ENCODE measurements around the gene LDLRAD4. TPM values are rescaled to one million over a fixed set of nuclear protein-coding genes. Genes with fewer than 3 reads are reported as not detected.

LDLRAD4 gene
- polyA plus RNA-seq, 3 donors from 2014 or later: 4.8 to 11.3 (median 9.6) TPM

- DNase-seq: no peak
- no peak overlapping the region for H3K27ac Mint-ChIP-seq
- H3K4me3 Mint-ChIP-seq: no peak overlapping the region
- H3K9me3 Mint-ChIP-seq: peaks cover 0 to 6% (median 5%) of the 10 kb centered on the region in 6 donors
- peaks cover 0 to 4% (median 0%) of the 10 kb centered on the region in 3 donors for H3K36me3 Mint-ChIP-seq
- H3K27me3 Mint-ChIP-seq (ENCODE audit: low read depth in 3 of 3): peaks cover 0 to 6% (median 0%) of the 10 kb centered on the region in 3 donors
- H3K4me1 Mint-ChIP-seq: no peaks in the 10 kb centered on the region
Measured at GRCh38 chr18:13410471-13410870, 191.9 kb downstream of the LDLRAD4 start.

GRCh38 chr18:13412017-13412416 lies 193.5 kb downstream of the LDLRAD4 start:
- Mint-ChIP-seq H3K4me3 (no peak overlapping the region), H3K9me3 (peaks cover 0 to 6% (median 5%) of the 10 kb centered on the region in 6 donors), H3K27ac (no peak overlapping the region), H3K4me1 (peaks cover 0 to 4% of the 10 kb centered on the region in 2 donors), H3K36me3 (peaks cover 0 to 4% (median 0%) of the 10 kb centered on the region in 3 donors), H3K27me3 (ENCODE audit: low read depth in 3 of 3) (peaks cover 0 to 6% (median 0%) of the 10 kb centered on the region in 3 donors)
- DNase-seq: no peak

- Mint-ChIP-seq H3K27me3 (ENCODE audit: low read depth in 3 of 3) (peaks cover 0 to 6% (median 0%) of the 10 kb centered on the region in 3 donors), H3K4me3 (no peak overlapping the region), H3K27ac (no peak overlapping the region), H3K4me1 (peaks cover 0 to 5% of the 10 kb centered on the region in 2 donors), H3K36me3 (peaks cover 0 to 4% (median 0%) of the 10 kb centered on the region in 3 donors), H3K9me3 (peaks cover 0 to 6% (median 5%) of the 10 kb centered on the region in 6 donors)
- DNase-seq: no peak
Measured at GRCh38 chr18:13412901-13413300, 194.3 kb downstream of the LDLRAD4 start.

- peaks cover 0 to 5% of the 10 kb centered on the region in 2 donors for H3K4me1 Mint-ChIP-seq
- H3K36me3 Mint-ChIP-seq: peaks cover 0 to 4% (median 0%) of the 10 kb centered on the region in 3 donors
- no peak overlapping the region for H3K4me3 Mint-ChIP-seq
- no peak overlapping the region for H3K27ac Mint-ChIP-seq
- peaks cover 0 to 6% (median 1%) of the 10 kb centered on the region in 3 donors for H3K27me3 Mint-ChIP-seq (ENCODE audit: low read depth in 3 of 3)
- peaks cover 0 to 6% (median 5%) of the 10 kb centered on the region in 6 donors for H3K9me3 Mint-ChIP-seq
- DNase-seq: no peak
Measured at GRCh38 chr18:13414102-13414501, 195.5 kb downstream of the LDLRAD4 start.

GRCh38 chr18:13414521-13414920 lies 196.0 kb downstream of the LDLRAD4 start:
- Mint-ChIP-seq H3K4me1 (peaks cover 0 to 5% of the 10 kb centered on the region in 2 donors), H3K27me3 (ENCODE audit: low read depth in 3 of 3) (peaks cover 0 to 6% (median 1%) of the 10 kb centered on the region in 3 donors), H3K27ac (no peak overlapping the region), H3K4me3 (no peak overlapping the region), H3K9me3 (peaks cover 0 to 6% (median 5%) of the 10 kb centered on the region in 6 donors), H3K36me3 (peaks cover 0 to 4% (median 0%) of the 10 kb centered on the region in 3 donors)
- DNase-seq: no peak

GRCh38 chr18:13415736-13416135 lies 197.2 kb downstream of the LDLRAD4 start:
- H3K27me3 Mint-ChIP-seq (ENCODE audit: low read depth in 3 of 3): peaks cover 0 to 3% (median 1%) of the 10 kb centered on the region in 3 donors
- H3K4me3 Mint-ChIP-seq: no peak overlapping the region
- no peak for DNase-seq
- peaks cover 0 to 6% (median 5%) of the 10 kb centered on the region in 6 donors for H3K9me3 Mint-ChIP-seq
- H3K36me3 Mint-ChIP-seq: peaks cover 0 to 4% (median 0%) of the 10 kb centered on the region in 3 donors
- no peak overlapping the region for H3K27ac Mint-ChIP-seq
- peaks cover 0 to 5% of the 10 kb centered on the region in 2 donors for H3K4me1 Mint-ChIP-seq

- H3K36me3 Mint-ChIP-seq: peaks cover 0 to 4% (median 0%) of the 10 kb centered on the region in 3 donors
- H3K27ac Mint-ChIP-seq: no peak overlapping the region
- H3K27me3 Mint-ChIP-seq (ENCODE audit: low read depth in 3 of 3): peaks cover 0 to 3% (median 1%) of the 10 kb centered on the region in 3 donors
- H3K9me3 Mint-ChIP-seq: peaks cover 0 to 6% (median 5%) of the 10 kb centered on the region in 6 donors
- no peak for DNase-seq
- peaks cover 0 to 5% of the 10 kb centered on the region in 2 donors for H3K4me1 Mint-ChIP-seq
- no peak overlapping the region for H3K4me3 Mint-ChIP-seq
Measured at GRCh38 chr18:13416208-13416607, 197.6 kb downstream of the LDLRAD4 start.

- Mint-ChIP-seq H3K4me1 (peaks cover 0 to 5% of the 10 kb centered on the region in 2 donors), H3K36me3 (peaks cover 0 to 4% (median 0%) of the 10 kb centered on the region in 3 donors), H3K27ac (no peak overlapping the region), H3K4me3 (no peak overlapping the region), H3K27me3 (ENCODE audit: low read depth in 3 of 3) (peaks cover 0 to 3% (median 1%) of the 10 kb centered on the region in 3 donors), H3K9me3 (peaks cover 0 to 6% (median 5%) of the 10 kb centered on the region in 6 donors)
- DNase-seq: no peak
Measured at GRCh38 chr18:13416848-13417247, 198.3 kb downstream of the LDLRAD4 start.

GRCh38 chr18:13418013-13418710 lies 199.6 kb downstream of the LDLRAD4 start:
- Mint-ChIP-seq H3K27ac (peak overlapping the region in 1 of 6 donors; percentile 17), H3K27me3 (ENCODE audit: low read depth in 3 of 3) (peaks cover 0 to 3% (median 1%) of the 10 kb centered on the region in 3 donors), H3K9me3 (no peaks in the 10 kb centered on the region), H3K4me1 (peaks cover 0 to 5% of the 10 kb centered on the region in 2 donors), H3K36me3 (no peaks in the 10 kb centered on the region), H3K4me3 (no peak overlapping the region)
- DNase-seq: no peak

- no peak for DNase-seq
- Mint-ChIP-seq H3K36me3 (no peaks in the 10 kb centered on the region), H3K4me3 (no peak overlapping the region), H3K27me3 (ENCODE audit: low read depth in 3 of 3) (peaks cover 0 to 1% (median 0%) of the 10 kb centered on the region in 3 donors), H3K4me1 (peaks cover 0 to 5% of the 10 kb centered on the region in 2 donors), H3K9me3 (no peaks in the 10 kb centered on the region), H3K27ac (no peak overlapping the region)
Measured at GRCh38 chr18:13420969-13421686, 202.6 kb downstream of the LDLRAD4 start.

- Mint-ChIP-seq H3K27me3 (ENCODE audit: low read depth in 3 of 3) (peaks cover 0 to 1% (median 0%) of the 10 kb centered on the region in 3 donors), H3K4me1 (no peaks in the 10 kb centered on the region), H3K36me3 (no peaks in the 10 kb centered on the region), H3K9me3 (no peaks in the 10 kb centered on the region), H3K4me3 (no peak overlapping the region), H3K27ac (peak overlapping the region in 1 of 6 donors; percentile 34)
- DNase-seq: no peak
Measured at GRCh38 chr18:13422541-13423147, 204.1 kb downstream of the LDLRAD4 start.

- Mint-ChIP-seq H3K4me1 (no peaks in the 10 kb centered on the region), H3K27ac (no peak overlapping the region), H3K4me3 (no peak overlapping the region), H3K27me3 (ENCODE audit: low read depth in 3 of 3) (peaks cover 0 to 2% (median 0%) of the 10 kb centered on the region in 3 donors), H3K9me3 (no peaks in the 10 kb centered on the region), H3K36me3 (no peaks in the 10 kb centered on the region)
- no peak for DNase-seq
Measured at GRCh38 chr18:13423352-13423751, 204.8 kb downstream of the LDLRAD4 start.

- no peak for DNase-seq
- no peak overlapping the region for H3K27ac Mint-ChIP-seq
- H3K36me3 Mint-ChIP-seq: peaks cover 0 to 3% (median 0%) of the 10 kb centered on the region in 3 donors
- H3K9me3 Mint-ChIP-seq: no peaks in the 10 kb centered on the region
- no peaks in the 10 kb centered on the region for H3K4me1 Mint-ChIP-seq
- no peak overlapping the region for H3K4me3 Mint-ChIP-seq
- peaks cover 0 to 2% (median 0%) of the 10 kb centered on the region in 3 donors for H3K27me3 Mint-ChIP-seq (ENCODE audit: low read depth in 3 of 3)
Measured at GRCh38 chr18:13424363-13424762, 205.8 kb downstream of the LDLRAD4 start.

Data from immature natural killer cell (primary cell).